ENCODE results near the gene GLIS1. TPM values are rescaled to one million over a fixed set of nuclear protein-coding genes. Genes with fewer than 3 reads are reported as not detected.

GLIS1 gene
- total and polyA plus RNA-seq, 2 experiments from 2014 or later, result 0.26 to 0.31 TPM

DNA sequence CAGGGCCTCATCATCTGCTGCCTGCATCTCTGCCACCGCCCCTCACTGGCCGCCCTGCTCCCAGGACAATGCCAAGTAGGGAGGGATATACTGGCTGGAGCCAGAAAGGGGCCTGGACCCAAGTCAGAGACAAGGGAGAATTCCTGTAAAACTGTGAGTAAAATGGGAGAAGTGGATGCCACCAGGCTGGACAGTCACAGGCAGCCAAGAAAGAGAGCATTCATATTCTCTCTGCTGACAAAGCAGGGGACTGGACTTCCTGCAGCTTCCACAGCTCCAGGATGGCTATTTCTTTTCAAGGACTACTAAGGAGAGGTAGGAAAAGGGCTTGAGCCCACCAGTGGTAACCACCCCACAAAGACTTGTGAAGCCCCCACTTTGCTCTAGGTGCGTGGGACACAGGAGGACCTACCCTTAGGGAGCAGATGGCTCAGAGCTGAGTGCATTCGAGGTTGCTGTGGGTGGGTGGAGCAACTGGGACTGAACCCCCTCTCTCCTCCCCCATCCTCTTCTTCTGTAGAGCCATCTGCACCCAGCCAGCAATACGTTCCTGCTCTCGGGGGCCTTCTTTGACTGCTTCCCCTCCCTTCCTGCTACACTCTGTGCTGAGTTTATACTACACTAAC is 57.5 kb downstream of the GLIS1 start:
- H3K9me3 Mint-ChIP-seq, result no peaks in the 10 kb centered on the region
- no peak for DNase-seq (ENCODE audit: low spot score)
- H3K4me1 ChIP-seq (ENCODE audit: insufficient read depth), result peaks cover 17% of the 10 kb centered on the region; the same call in 1 of the 2 replicates
- H4K20me1 ChIP-seq (replicated peaks; ENCODE audit: insufficient read depth), result no peaks in the 10 kb centered on the region
- H3K4me2 ChIP-seq, result peak overlapping the region; percentile 18; the same call in 1 of the 2 replicates
- H3F3A ChIP-seq (replicated peaks; ENCODE audit: low read depth), result no peaks in the 10 kb centered on the region
- H3K4me1 Mint-ChIP-seq, result peaks cover 30% of the 10 kb centered on the region
- peaks cover 23% of the 10 kb centered on the region for H3K27me3 Mint-ChIP-seq (ENCODE audit: insufficient read depth, low read depth, poor library complexity)
- H3K27me3 ChIP-seq (ENCODE audit: insufficient read depth), result no peaks in the 10 kb centered on the region
- no peaks in the 10 kb centered on the region for H3K9me2 ChIP-seq (ENCODE audit: insufficient read depth)
- TF ChIP-seq, protein P1, sequence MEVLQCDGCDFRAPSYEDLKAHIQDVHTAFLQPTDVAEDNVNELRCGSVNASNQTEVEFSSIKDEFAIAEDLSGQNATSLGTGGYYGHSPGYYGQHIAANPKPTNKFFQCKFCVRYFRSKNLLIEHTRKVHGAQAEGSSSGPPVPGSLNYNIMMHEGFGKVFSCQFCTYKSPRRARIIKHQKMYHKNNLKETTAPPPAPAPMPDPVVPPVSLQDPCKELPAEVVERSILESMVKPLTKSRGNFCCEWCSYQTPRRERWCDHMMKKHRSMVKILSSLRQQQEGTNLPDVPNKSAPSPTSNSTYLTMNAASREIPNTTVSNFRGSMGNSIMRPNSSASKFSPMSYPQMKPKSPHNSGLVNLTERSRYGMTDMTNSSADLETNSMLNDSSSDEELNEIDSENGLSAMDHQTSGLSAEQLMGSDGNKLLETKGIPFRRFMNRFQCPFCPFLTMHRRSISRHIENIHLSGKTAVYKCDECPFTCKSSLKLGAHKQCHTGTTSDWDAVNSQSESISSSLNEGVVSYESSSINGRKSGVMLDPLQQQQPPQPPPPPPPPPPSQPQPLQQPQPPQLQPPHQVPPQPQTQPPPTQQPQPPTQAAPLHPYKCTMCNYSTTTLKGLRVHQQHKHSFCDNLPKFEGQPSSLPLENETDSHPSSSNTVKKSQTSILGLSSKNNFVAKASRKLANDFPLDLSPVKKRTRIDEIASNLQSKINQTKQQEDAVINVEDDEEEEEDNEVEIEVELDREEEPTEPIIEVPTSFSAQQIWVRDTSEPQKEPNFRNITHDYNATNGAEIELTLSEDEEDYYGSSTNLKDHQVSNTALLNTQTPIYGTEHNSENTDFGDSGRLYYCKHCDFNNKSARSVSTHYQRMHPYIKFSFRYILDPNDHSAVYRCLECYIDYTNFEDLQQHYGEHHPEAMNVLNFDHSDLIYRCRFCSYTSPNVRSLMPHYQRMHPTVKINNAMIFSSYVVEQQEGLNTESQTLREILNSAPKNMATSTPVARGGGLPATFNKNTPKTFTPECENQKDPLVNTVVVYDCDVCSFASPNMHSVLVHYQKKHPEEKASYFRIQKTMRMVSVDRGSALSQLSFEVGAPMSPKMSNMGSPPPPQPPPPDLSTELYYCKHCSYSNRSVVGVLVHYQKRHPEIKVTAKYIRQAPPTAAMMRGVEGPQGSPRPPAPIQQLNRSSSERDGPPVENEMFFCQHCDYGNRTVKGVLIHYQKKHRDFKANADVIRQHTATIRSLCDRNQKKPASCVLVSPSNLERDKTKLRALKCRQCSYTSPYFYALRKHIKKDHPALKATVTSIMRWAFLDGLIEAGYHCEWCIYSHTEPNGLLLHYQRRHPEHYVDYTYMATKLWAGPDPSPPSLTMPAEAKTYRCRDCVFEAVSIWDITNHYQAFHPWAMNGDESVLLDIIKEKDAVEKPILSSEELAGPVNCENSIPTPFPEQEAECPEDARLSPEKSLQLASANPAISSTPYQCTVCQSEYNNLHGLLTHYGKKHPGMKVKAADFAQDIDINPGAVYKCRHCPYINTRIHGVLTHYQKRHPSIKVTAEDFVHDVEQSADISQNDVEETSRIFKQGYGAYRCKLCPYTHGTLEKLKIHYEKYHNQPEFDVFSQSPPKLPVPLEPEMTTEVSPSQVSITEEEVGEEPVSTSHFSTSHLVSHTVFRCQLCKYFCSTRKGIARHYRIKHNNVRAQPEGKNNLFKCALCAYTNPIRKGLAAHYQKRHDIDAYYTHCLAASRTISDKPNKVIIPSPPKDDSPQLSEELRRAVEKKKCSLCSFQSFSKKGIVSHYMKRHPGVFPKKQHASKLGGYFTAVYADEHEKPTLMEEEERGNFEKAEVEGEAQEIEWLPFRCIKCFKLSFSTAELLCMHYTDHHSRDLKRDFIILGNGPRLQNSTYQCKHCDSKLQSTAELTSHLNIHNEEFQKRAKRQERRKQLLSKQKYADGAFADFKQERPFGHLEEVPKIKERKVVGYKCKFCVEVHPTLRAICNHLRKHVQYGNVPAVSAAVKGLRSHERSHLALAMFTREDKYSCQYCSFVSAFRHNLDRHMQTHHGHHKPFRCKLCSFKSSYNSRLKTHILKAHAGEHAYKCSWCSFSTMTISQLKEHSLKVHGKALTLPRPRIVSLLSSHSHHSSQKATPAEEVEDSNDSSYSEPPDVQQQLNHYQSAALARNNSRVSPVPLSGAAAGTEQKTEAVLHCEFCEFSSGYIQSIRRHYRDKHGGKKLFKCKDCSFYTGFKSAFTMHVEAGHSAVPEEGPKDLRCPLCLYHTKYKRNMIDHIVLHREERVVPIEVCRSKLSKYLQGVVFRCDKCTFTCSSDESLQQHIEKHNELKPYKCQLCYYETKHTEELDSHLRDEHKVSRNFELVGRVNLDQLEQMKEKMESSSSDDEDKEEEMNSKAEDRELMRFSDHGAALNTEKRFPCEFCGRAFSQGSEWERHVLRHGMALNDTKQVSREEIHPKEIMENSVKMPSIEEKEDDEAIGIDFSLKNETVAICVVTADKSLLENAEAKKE (CRISPR knock-in tag; IDR thresholded peaks at IDR 0.05), result no peak
- TF ChIP-seq, protein P2, sequence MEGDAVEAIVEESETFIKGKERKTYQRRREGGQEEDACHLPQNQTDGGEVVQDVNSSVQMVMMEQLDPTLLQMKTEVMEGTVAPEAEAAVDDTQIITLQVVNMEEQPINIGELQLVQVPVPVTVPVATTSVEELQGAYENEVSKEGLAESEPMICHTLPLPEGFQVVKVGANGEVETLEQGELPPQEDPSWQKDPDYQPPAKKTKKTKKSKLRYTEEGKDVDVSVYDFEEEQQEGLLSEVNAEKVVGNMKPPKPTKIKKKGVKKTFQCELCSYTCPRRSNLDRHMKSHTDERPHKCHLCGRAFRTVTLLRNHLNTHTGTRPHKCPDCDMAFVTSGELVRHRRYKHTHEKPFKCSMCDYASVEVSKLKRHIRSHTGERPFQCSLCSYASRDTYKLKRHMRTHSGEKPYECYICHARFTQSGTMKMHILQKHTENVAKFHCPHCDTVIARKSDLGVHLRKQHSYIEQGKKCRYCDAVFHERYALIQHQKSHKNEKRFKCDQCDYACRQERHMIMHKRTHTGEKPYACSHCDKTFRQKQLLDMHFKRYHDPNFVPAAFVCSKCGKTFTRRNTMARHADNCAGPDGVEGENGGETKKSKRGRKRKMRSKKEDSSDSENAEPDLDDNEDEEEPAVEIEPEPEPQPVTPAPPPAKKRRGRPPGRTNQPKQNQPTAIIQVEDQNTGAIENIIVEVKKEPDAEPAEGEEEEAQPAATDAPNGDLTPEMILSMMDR (conservative IDR thresholded peaks at IDR 0.05; ENCODE audit: low read depth in 2 of 2), result no peak
- TF ChIP-seq EZH2 (IDR thresholded peaks at IDR 0.05; ENCODE audit: low read depth, unreplicated experiment) (no peak), ZNF114 (CRISPR knock-in tag; IDR thresholded peaks at IDR 0.05) (no peak), JUNB (IDR thresholded peaks at IDR 0.05; ENCODE audit: unreplicated experiment) (no peak), EZH2phosphoT487 (IDR thresholded peaks at IDR 0.05; ENCODE audit: unreplicated experiment) (no peak), NANOG (IDR thresholded peaks at IDR 0.05; ENCODE audit: borderline replicate concordance) (no peak), POLR2AphosphoS5 (IDR thresholded peaks at IDR 0.05; ENCODE audit: low read depth) (no peak), STAT1 (IDR thresholded peaks at IDR 0.05; ENCODE audit: unreplicated experiment) (no peak), CREB1 (CRISPR knock-in tag; IDR thresholded peaks at IDR 0.05; ENCODE audit: low read depth) (no peak), ZNF331 (CRISPR knock-in tag; IDR thresholded peaks at IDR 0.05; ENCODE audit: low read depth) (no peak)
- TF ChIP-seq, protein P3, sequence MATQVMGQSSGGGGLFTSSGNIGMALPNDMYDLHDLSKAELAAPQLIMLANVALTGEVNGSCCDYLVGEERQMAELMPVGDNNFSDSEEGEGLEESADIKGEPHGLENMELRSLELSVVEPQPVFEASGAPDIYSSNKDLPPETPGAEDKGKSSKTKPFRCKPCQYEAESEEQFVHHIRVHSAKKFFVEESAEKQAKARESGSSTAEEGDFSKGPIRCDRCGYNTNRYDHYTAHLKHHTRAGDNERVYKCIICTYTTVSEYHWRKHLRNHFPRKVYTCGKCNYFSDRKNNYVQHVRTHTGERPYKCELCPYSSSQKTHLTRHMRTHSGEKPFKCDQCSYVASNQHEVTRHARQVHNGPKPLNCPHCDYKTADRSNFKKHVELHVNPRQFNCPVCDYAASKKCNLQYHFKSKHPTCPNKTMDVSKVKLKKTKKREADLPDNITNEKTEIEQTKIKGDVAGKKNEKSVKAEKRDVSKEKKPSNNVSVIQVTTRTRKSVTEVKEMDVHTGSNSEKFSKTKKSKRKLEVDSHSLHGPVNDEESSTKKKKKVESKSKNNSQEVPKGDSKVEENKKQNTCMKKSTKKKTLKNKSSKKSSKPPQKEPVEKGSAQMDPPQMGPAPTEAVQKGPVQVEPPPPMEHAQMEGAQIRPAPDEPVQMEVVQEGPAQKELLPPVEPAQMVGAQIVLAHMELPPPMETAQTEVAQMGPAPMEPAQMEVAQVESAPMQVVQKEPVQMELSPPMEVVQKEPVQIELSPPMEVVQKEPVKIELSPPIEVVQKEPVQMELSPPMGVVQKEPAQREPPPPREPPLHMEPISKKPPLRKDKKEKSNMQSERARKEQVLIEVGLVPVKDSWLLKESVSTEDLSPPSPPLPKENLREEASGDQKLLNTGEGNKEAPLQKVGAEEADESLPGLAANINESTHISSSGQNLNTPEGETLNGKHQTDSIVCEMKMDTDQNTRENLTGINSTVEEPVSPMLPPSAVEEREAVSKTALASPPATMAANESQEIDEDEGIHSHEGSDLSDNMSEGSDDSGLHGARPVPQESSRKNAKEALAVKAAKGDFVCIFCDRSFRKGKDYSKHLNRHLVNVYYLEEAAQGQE (IDR thresholded peaks at IDR 0.05; ENCODE audit: unreplicated experiment), result no peak
- TF ChIP-seq, protein P4, sequence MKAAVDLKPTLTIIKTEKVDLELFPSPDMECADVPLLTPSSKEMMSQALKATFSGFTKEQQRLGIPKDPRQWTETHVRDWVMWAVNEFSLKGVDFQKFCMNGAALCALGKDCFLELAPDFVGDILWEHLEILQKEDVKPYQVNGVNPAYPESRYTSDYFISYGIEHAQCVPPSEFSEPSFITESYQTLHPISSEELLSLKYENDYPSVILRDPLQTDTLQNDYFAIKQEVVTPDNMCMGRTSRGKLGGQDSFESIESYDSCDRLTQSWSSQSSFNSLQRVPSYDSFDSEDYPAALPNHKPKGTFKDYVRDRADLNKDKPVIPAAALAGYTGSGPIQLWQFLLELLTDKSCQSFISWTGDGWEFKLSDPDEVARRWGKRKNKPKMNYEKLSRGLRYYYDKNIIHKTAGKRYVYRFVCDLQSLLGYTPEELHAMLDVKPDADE (IDR thresholded peaks at IDR 0.05), result no peak
- H3K36me3 Mint-ChIP-seq (ENCODE audit: low read depth), result no peaks in the 10 kb centered on the region
- no peak overlapping the region for H3K27ac ChIP-seq (ENCODE audit: low read depth)
- H3K4me3 Mint-ChIP-seq, result peak overlapping the region; percentile 47; the same call in 2 of the 3 replicates
- H3K79me2 ChIP-seq (replicated peaks; ENCODE audit: insufficient read depth), result no peaks in the 10 kb centered on the region
- no peaks in the 10 kb centered on the region for H3K36me3 ChIP-seq (ENCODE audit: insufficient read depth)
- no peak overlapping the region for H3K27ac Mint-ChIP-seq
- ATAC-seq, result peak; percentile 15
- no peak overlapping the region for H3K4me3 ChIP-seq
- peak overlapping the region; percentile 90 for H2AFZ ChIP-seq

All from GM23338 (cell line).